Measurements from ENCODE around the gene DNMT1. TPM values are rescaled to one million over a fixed set of nuclear protein-coding genes. Genes with fewer than 3 reads are reported as not detected.
A peak's percentile ranks its signal among the peaks of the same experiment; 100 is the strongest.

The DNMT1 gene
- total RNA-seq, 4 donors from 2014 or later, result 29.5 to 80.6 (median 48.4) TPM

- 10 to 24% methylated on average over 11 to 26 of the region's 81 CpGs for WGBS, 2 donors
- TF ChIP-seq POLR2A (IDR thresholded peaks at IDR 0.05), result peak in 1 of 4 donors; percentile 35
- peak in 1 of 6 experiments; percentile 8 for TF ChIP-seq CTCF (IDR thresholded peaks at IDR 0.05)
- H3K27ac ChIP-seq, result peak within 1 kb of the TSS; percentile 89 to 94 (median 91)
- peak within 1 kb of the TSS; percentile 89 to 99 (median 99) for H3K4me3 ChIP-seq
- peaks cover 4 to 24% (median 17%) of the 10 kb centered on the region in 3 donors for H3K4me1 ChIP-seq
- no peaks in the 10 kb centered on the region for H3K27me3 ChIP-seq
- intact Hi-C loops (cut with DNase I), result no loop called here
- H3K36me3 ChIP-seq, result peaks cover 0 to 21% (median 10%) of the 10 kb centered on the region in 3 donors
- H3K9me3 ChIP-seq, result no peaks in the 10 kb centered on the region
- no peak for DNase-seq
Observed at GRCh38 chr19:10085641-10086590, 108.8 kb downstream of the DNMT1 start, which contains the start of gene SHFL. Gene SHFL, plus strand, starts transcription at chr19:10086317. Its CDS starts 111 bp downstream, at chr19:10086428.

DNA sequence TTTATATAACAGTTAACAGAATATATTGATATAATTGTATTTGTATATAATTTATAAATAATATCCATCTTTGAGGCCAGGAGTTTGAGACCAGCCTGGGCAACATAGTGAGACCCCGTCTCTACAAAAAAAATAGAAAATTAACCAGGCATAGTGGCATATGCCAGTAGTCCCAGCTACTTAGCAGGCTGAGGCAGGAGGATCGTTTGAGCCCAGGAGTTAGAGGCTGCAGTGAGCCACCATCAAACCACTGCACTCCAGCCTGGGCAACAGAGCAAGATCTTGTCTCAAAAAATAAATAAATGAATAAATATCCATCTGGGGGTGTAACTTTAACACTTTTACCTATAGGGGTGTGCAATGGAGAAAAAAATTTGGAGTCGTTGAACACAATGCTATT lies 110.0 kb downstream of the DNMT1 start:
- TF ChIP-seq POLR2A (IDR thresholded peaks at IDR 0.05) (no peak), CTCF (IDR thresholded peaks at IDR 0.05) (no peak)
- intact Hi-C loops (cut with DNase I), result no loop called here
- WGBS, 2 donors, result 64 to 78% methylated on average over 3 of the region's 3 CpGs

DNA sequence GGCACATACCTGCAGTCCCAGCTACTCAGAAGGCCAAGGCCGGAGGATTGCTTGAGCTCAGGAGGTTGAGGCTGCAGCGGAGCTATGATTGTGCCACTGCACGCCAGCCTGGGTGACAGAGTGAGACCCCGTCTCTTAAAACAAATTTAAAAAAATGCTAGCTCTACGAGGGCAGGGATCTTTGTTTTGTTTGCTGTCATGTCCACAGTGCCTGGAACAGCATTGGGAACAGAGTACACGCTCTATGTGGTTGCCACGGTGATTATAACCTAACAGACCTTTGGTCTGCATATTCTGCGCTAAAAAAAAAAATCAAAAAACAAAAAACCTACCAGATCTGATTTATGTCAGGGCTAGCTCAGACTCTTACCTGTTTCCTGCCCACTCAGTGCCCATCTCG lies 110.8 kb downstream of the DNMT1 start:
- H3K27me3 ChIP-seq, result no peaks in the 10 kb centered on the region
- no peaks in the 10 kb centered on the region for H3K9me3 ChIP-seq
- intact Hi-C loops (cut with DNase I), result no loop called here
- H3K36me3 ChIP-seq, result peaks cover 0 to 1% (median 0%) of the 10 kb centered on the region in 3 donors
- no peak overlapping the region for H3K4me3 ChIP-seq
- TF ChIP-seq POLR2A (IDR thresholded peaks at IDR 0.05), result no peak
- TF ChIP-seq CTCF (IDR thresholded peaks at IDR 0.05), result no peak
- H3K27ac ChIP-seq, result no peak overlapping the region
- 77 to 78% methylated on average over 9 of the region's 9 CpGs for WGBS, 2 donors
- peaks cover 4 to 31% (median 17%) of the 10 kb centered on the region in 3 donors for H3K4me1 ChIP-seq
- DNase-seq, result no peak

More for the DNA sequence above, 110.0 kb downstream of the DNMT1 start:
- Histone ChIP-seq H3K27me3 (no peaks in the 10 kb centered on the region), H3K36me3 (peaks cover 0 to 10% (median 9%) of the 10 kb centered on the region in 3 donors), H3K9me3 (no peaks in the 10 kb centered on the region), H3K4me3 (no peak overlapping the region), H3K27ac (no peak overlapping the region), H3K4me1 (peaks cover 4 to 31% (median 17%) of the 10 kb centered on the region in 3 donors)
- DNase-seq, result no peak

Small RNA genes within 50 kb of the gene (small RNA-seq; reads per million reads assigned to genes)
- gene MIR4322 (0 reads per million in 4 donors), gene SNORD105 (37.4 to 100 (median 79.6) reads per million in 4 donors), gene SNORD105B (3,137 to 6,713 (median 5,834) reads per million in 4 donors)

Other genes with a start within 250 kb of the DNMT1 start
- gene COL5A3, start 184.4 kb downstream of the DNMT1 start, total RNA-seq, result 1 to 10 TPM; 3.7 to 7.4 (median 5.2) TPM
- not detected for gene RDH8, start 181.5 kb downstream of the DNMT1 start, total RNA-seq
- gene SHFL, start 108.6 kb downstream of the DNMT1 start, total RNA-seq, result 10 to 100 TPM in 3 of 4 donors, 1 to 10 TPM in 1; 10.0 to 23.7 (median 14.7) TPM
- gene ANGPTL6, start 92.3 kb downstream of the DNMT1 start, total RNA-seq, result under 1 TPM in 1 of 4 donors, not detected in 3; 0.42 TPM
- gene PPAN, start 88.6 kb downstream of the DNMT1 start, total RNA-seq, result 10 to 100 TPM; 31.9 to 56.1 (median 39.6) TPM
- 1 to 10 TPM; 2.9 to 9.2 (median 5.8) TPM for gene P2RY11, start 83.3 kb downstream of the DNMT1 start, total RNA-seq
- gene EIF3G, start 75.1 kb downstream of the DNMT1 start, total RNA-seq, result 100 to 1,000 TPM; 146 to 253 (median 183) TPM
- gene S1PR2, start 36.4 kb upstream of the DNMT1 start, total RNA-seq, result 1 to 10 TPM; 1.6 to 6.1 (median 3.3) TPM
- gene MRPL4, start 57.3 kb upstream of the DNMT1 start, total RNA-seq, result 100 to 1,000 TPM in 2 of 4 donors, 10 to 100 TPM in 2; 77.6 to 105 (median 92.6) TPM
- gene ICAM1, start 76.2 kb upstream of the DNMT1 start, total RNA-seq, result 10 to 100 TPM in 1 of 4 donors, 1 to 10 TPM in 3; 5.4 to 26.4 (median 7.7) TPM
- gene ICAM4, start 92.0 kb upstream of the DNMT1 start, total RNA-seq, result under 1 TPM in 2 of 4 donors, not detected in 2; 0.29 to 0.76 TPM
- gene ICAM5, start 95.0 kb upstream of the DNMT1 start, total RNA-seq, result 1 to 10 TPM in 2 of 4 donors, under 1 TPM in 1, not detected in 1; 0.12 to 1.6 (median 1.3) TPM
- 1 to 10 TPM in 2 of 4 donors, under 1 TPM in 2; 0.79 to 1.5 (median 1.2) TPM for gene ZGLP1, start 114.9 kb upstream of the DNMT1 start, total RNA-seq
- gene FDX2, start 121.1 kb upstream of the DNMT1 start, total RNA-seq, result 10 to 100 TPM in 2 of 4 donors, 1 to 10 TPM in 2; 8.0 to 20.7 (median 12.3) TPM
- 10 to 100 TPM; 13.8 to 26.8 (median 19.7) TPM for gene RAVER1, start 138.6 kb upstream of the DNMT1 start, total RNA-seq
- gene ICAM3, start 144.7 kb upstream of the DNMT1 start, total RNA-seq, result 10 to 100 TPM in 1 of 4 donors, 1 to 10 TPM in 3; 4.3 to 22.7 (median 8.0) TPM
- 10 to 100 TPM; 41.8 to 74.2 (median 50.7) TPM for gene TYK2, start 185.6 kb upstream of the DNMT1 start, total RNA-seq
- gene CDC37, start 208.6 kb upstream of the DNMT1 start, total RNA-seq, result 100 to 1,000 TPM; 128 to 171 (median 152) TPM
- gene PDE4A, start 225.6 kb upstream of the DNMT1 start, total RNA-seq, result 1 to 10 TPM in 3 of 4 donors, under 1 TPM in 1; 0.87 to 7.1 (median 2.3) TPM

Data from esophagus squamous epithelium (tissue), 5 donors.